ENCODE data around the gene PIK3R5. TPM values are rescaled to one million over a fixed set of nuclear protein-coding genes. Genes with fewer than 3 reads are reported as not detected.
A peak's percentile ranks its signal among the peaks of the same experiment; 100 is the strongest.

PIK3R5 gene
- total RNA-seq, 2 experiments from 2014 or later, result 153 to 159 TPM

- H3K4me3 ChIP-seq (ENCODE audit: low read length), result peak overlapping the region; percentile 2
Observed at GRCh38 chr17:9003355-9004131, 38.0 kb upstream of the PIK3R5 start.

GRCh38 chr17:9002606-9003354, 37.3 kb upstream of the PIK3R5 start:
- intact Hi-C loops (cut with DNase I, micrococcal nuclease), result loop anchor here in 1 of 2 experiments (5.0 kb wide), 1 partner anchor 525 kb away; no protein-coding TSS in a partner anchor

More at GRCh38 chr17:9003355-9004131, 38.0 kb upstream of the PIK3R5 start:
- no peak for TF ChIP-seq CTCF (IDR thresholded peaks at IDR 0.05)
- Mint-ChIP-seq H3K36me3 (ENCODE audit: low read depth) (no peaks in the 10 kb centered on the region), H3K9me3 (no peaks in the 10 kb centered on the region), H3K27ac (no peak overlapping the region), H3K4me3 (peak overlapping the region; percentile 77), H3K4me1 (ENCODE audit: low read depth) (peaks cover 14% of the 10 kb centered on the region), H3K27me3 (peaks cover 74% of the 10 kb centered on the region)
- ATAC-seq (ENCODE audit: poor library complexity) (no peak), DNase-seq (no peak)
- Histone ChIP-seq H3K4me1 (ENCODE audit: insufficient read depth, low read length) (peaks cover 20% of the 10 kb centered on the region), H3K27me3 (ENCODE audit: control insufficient read depth in 1 of 2, insufficient read depth in 2 of 2, low read length in 2 of 2) (peaks cover 45 to 68% of the 10 kb centered on the region in 2 experiments), H3K9me3 (ENCODE audit: control insufficient read depth in 1 of 2, insufficient read depth in 1 of 2, low read length in 2 of 2) (peaks cover 0 to 29% of the 10 kb centered on the region in 2 experiments), H3K27ac (ENCODE audit: low read depth in 1 of 2, low read length in 2 of 2) (no peak overlapping the region), H3K36me3 (ENCODE audit: insufficient read depth, low read length) (no peaks in the 10 kb centered on the region)
- POLR2A ChIA-PET, result no interaction called here
- CTCF ChIA-PET, result interaction anchor here (0.6 to 1.5 kb wide), 3 partner anchors 38 to 519 kb away, joined by 3 to 6 read pairs (median 4); partner anchors contain the start of gene PIK3R5
- intact Hi-C loops (cut with DNase I, micrococcal nuclease), result loop anchor here in 1 of 2 experiments (5.0 kb wide), 1 partner anchor 524 kb away; no protein-coding TSS in a partner anchor

More at GRCh38 chr17:9002606-9003354, 37.3 kb upstream of the PIK3R5 start:
- POLR2A ChIA-PET, result no interaction called here
- H3K27ac ChIP-seq (ENCODE audit: low read depth in 1 of 2, low read length in 2 of 2), result no peak overlapping the region
- Mint-ChIP-seq H3K4me3 (peak overlapping the region; percentile 58), H3K27ac (no peak overlapping the region), H3K36me3 (ENCODE audit: low read depth) (no peaks in the 10 kb centered on the region), H3K4me1 (ENCODE audit: low read depth) (peaks cover 17% of the 10 kb centered on the region), H3K27me3 (peaks cover 77% of the 10 kb centered on the region), H3K9me3 (no peaks in the 10 kb centered on the region)
- H3K9me3 ChIP-seq (ENCODE audit: control insufficient read depth in 1 of 2, insufficient read depth in 1 of 2, low read length in 2 of 2), result peaks cover 0 to 29% of the 10 kb centered on the region in 2 experiments
- H3K4me3 ChIP-seq (ENCODE audit: low read length), result no peak overlapping the region
- peaks cover 22% of the 10 kb centered on the region for H3K4me1 ChIP-seq (ENCODE audit: insufficient read depth, low read length)
- peaks cover 44 to 65% of the 10 kb centered on the region in 2 experiments for H3K27me3 ChIP-seq (ENCODE audit: control insufficient read depth in 1 of 2, insufficient read depth in 2 of 2, low read length in 2 of 2)
- DNase-seq (peak in 5 of 14 experiments; percentile 26 to 69 (median 40)), ATAC-seq (ENCODE audit: poor library complexity) (peak; percentile 45)
- CTCF ChIA-PET, result interaction anchor here (0.6 to 1.5 kb wide), 4 partner anchors 37 to 519 kb away, joined by 3 to 6 read pairs (median 4); partner anchors contain the start of gene PIK3R5
- no peaks in the 10 kb centered on the region for H3K36me3 ChIP-seq (ENCODE audit: insufficient read depth, low read length)
- TF ChIP-seq CTCF (IDR thresholded peaks at IDR 0.05), result no peak

All from CD4-positive, alpha-beta T cell (primary cell).